GM21825 (cell line): Measurements from ENCODE around the gene SLC15A1.

Source experiments
- ATAC-seq: cut with Tn5 transposase; IDR thresholded peaks from one replicate; pipeline ENCODE4 v1.9.1; 2021; ENCODE audit warnings: mild to moderate bottlenecking, moderate library complexity; ENCODE audit not compliant: unreplicated experiment

SLC15A1 gene

GRCh38 chr13:98752467-98753290 is at the start of gene SLC15A1:
Gene SLC15A1, minus strand, starts transcription at chr13:98752672. Its CDS starts 74 bp downstream, at chr13:98752598.
- ATAC-seq, result no peak

DNA sequence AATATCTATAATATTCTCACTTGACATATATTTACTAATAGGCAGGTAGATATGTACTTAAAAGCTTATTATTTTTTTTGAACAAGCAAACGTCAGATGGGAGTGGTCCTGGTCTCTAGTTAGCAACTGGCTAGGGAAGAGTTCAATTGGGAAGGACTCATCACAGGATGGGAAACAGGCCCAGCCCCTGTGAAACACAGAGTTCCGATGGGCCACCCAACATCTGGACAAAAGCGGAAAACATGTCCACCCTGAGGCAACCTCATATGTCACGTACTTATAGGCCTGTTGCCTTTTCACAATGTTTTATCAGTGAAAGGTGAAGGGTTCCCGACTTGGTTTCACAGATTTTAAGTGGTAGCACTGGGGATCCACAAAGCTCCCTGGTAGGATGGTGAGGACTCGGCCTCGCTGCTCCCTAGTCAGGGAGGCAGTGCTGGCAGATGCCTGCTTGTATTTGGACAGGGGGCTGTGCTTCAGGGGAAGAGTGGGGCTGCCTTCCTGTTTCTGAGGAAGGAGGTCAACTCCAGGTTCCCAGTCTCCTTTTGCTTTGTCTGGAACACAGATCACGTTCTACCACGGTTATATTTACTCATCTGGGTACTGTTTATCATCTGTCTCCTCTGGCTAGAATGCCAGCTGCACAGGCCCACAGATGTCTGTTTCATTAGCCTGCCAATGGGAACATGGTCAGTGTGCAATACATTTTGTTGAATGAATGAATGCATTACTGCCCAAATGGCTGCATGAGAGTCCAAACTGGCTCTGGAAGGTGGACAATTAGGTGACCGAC is 49.4 kb upstream of the SLC15A1 start:
- ATAC-seq, result no peak

DNA sequence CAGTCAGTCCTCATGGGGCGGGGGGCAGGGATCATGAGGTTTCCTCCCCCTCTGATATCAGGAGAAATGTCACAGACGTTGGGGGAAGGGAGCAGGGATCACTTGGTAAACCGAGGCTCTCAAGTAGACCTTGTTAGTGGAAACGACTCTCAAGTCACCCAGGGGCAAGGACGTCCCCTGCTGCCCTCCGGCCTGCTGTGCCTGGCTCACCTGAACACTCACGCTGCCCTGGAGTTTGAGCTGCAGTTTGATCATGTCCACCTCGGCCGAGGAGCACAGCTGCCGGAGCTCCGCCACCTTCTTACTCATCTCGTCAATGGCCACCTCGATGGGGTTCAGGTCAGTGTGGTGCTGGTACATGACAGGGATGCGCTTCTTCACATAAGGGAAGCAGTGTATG is 47.6 kb upstream of the SLC15A1 start:
- no peak for ATAC-seq

- ATAC-seq, result no peak
These were observed 46.6 kb upstream of the SLC15A1 start for GRCh38 chr13:98798849-98799645.

GRCh38 chr13:98797456-98797855 is 45.0 kb upstream of the SLC15A1 start:
- no peak for ATAC-seq

DNA sequence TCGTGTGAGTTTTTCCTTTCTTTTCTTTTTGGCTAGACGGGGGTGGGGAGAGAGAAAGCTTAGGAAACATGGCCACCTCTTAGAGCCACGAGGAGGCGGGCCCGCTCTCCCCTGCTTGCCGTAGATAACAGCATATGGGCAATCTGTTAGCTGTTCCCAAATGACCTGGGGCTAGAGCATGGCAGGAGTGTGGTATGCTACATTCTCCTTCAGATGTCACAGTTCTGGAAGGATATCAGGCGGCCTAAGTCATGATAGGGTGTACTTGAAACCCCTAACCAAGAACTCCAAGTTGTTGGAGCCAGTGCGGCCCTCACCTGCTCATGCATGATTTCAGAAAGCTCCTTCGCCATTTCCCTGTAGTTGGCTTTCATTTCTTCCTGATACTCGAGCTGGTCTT is 44.3 kb upstream of the SLC15A1 start:
- ATAC-seq, result no peak

DNA sequence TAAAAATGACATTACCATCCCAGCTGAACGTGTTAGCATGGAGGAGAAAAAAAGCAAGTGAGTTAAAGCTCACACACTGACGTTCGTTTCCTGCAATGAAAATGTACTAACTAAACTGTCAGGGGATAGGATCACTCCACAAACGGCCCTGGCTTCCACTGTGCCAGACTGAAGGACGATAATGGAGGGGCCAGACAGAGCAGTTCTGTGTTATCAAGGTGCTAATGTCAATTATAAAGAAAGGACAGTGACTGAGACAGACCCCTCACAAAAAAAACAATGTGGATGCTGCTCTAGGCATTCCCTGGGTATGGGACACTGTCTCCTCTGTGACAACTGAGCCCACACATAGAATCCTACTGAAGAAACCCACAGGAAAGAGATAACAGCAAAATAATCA is 43.7 kb upstream of the SLC15A1 start:
- ATAC-seq, result no peak

DNA sequence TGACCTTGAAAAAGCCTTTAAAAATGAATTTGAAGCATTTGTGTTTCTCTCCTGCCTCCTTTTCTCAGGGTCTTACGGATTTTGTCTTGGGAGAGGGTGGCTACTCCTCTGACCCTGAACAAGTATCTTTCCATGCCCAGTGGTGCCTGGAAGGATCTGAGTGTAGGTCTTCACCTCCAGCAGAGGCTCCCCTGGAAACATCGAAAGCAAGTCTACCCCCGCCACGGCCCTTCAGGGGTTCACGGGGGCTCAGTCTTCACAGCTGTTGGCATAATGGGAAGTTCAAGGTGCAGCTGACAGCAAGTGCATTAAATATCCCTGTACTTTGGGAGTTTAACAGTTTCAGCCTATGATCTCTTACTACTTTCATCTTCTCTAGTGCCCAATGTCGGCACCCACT is 42.7 kb upstream of the SLC15A1 start:
- ATAC-seq, result no peak

- ATAC-seq, result no peak
These were observed 42.0 kb upstream of the SLC15A1 start for GRCh38 chr13:98794498-98794897.

DNA sequence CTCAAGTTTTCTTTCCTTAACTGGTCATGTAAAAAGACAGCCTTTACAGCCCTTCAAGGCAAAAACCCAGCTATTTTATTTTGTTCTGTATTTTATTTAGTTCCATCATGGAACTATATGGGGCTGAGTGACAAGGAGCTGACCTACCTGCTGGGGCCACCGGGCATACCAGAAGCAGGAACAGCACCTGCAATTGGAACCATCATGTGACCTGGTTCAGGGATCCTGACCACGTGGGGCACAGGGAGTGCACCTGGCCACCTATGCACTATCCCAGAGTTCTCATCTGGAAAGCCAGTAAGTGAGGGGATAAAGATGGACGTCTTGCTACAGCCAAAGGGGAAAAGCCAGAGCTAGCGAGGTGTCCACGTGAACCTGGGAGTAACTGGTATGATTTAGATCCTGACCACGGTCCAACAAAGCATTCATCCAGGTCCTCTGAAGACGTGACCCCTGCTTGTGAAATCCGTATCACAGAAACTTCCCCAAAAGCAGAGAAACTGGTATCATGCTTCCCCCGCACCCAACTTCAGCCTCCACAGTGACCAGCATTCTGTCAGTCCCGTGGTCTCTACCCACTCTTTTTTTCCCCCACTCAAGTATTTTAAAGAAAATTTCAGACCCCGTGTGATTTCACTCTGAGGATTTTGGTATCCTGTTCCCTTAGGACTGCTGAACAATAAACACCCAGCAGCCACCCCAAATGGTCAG is 40.5 kb upstream of the SLC15A1 start:
- no peak for ATAC-seq

DNA sequence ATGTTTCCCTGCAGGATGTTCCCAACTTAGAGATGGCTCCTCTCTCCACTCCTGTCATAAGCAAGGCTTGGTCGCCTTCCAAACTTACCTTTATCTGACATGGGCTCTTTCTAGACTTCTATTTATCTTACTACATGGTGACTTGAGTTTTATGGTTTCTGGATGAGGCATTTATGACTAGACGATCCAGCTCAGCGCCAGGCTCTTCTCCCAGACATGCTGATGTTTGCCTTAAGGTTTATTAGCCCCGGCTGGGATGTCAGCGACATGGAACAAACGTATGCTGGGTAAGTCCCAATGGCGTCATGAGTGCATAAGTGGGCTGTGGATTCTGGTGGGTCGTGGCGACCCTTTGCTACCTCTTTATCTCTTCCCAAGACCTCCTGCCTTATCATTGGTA is 39.8 kb upstream of the SLC15A1 start:
- ATAC-seq, result no peak

GRCh38 chr13:98791611-98792010 is 39.1 kb upstream of the SLC15A1 start:
- no peak for ATAC-seq

GRCh38 chr13:98787996-98788395 is 35.5 kb upstream of the SLC15A1 start:
- no peak for ATAC-seq

DNA sequence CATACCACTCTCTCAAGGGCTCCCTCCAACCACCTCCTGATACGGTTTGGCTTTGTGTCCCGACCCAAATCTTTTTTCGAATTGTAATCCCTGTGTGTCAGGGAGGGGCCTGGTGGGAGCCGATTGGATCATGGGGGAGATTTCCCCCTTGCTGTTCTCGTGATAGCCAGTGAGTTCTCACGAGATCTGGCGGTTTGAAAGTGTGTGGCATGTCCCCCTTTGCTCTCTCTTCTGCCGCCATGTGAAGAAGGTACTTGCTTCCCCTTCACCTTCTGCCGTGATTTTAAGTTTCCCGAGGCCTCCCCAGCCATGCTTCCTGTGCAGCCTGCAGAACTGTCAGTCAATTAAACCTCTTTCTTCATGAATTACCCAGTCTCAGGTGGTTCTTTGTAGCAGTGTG is 34.7 kb upstream of the SLC15A1 start:
- no peak for ATAC-seq

DNA sequence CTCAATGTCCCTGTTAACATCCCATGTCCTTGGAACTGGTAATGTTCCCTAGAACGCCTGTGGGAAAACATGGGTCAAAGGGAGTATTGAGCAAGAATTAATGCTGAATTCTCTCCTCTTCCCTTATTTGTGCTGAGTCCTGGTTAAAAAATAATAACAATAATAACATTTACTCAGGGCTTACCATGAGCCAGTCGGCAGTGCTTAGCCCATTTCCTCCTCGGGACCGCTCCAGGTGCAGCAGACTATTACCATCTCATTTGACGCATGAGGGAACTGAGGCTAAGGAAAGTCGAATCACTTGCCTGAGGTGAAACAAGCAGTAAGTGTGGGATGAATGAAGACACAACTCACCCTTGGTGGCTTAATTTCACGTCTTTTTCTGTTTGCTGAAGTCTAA is 33.6 kb upstream of the SLC15A1 start:
- no peak for ATAC-seq

DNA sequence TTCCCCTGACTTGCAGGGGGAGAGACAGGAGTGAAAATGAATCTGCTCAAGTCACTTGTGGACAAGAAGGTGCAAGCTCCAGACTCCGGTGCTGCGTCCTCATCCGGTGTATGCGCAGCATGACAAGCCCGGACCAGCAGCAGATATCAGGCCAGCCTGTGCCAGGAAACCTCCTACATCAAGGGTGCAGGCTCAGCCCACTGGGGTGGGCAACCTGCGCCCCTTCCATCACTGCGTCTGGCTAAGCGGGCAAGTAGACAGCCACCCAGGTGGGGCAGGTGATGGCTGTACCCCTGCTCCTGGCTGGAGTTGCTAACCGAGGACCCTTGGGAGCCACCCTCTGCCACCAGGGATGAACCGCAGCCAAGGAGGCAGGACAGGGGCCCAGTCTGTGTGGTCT is 32.9 kb upstream of the SLC15A1 start:
- no peak for ATAC-seq

GRCh38 chr13:98784666-98785065 is 32.2 kb upstream of the SLC15A1 start:
- no peak for ATAC-seq

DNA sequence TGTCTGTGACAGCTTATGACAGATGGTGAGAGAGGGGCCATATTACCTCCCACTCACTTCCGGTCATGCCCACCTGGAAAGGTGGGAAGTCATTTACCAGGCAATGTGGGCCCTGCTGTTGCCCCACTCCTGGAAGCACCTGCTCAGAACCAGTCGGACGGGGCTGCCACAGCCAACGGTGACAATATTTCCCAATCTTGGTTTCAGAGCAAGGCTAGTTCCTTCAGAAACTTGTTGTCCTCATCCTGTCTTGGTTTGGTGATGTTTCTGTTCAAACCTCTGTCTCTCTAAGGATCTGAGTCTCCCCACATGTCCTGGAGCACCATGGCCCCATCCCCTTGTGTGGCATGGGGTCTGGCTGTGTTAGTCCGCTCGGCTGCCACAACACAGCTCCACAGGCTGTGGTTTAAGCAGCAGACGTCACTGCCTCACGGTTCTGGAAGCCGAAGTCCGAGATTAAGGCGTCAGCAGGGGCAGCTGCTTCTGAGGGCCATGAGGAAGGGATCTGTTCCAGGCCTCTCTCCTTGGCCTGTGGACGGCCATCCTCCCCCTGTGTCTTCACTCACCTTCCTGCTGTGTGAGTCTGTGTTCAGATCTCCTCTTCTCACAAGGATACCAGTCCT is 31.5 kb upstream of the SLC15A1 start:
- ATAC-seq, result no peak

- no peak for ATAC-seq
These were observed 30.2 kb upstream of the SLC15A1 start for GRCh38 chr13:98782654-98783053.

GRCh38 chr13:98781905-98782304 is 29.4 kb upstream of the SLC15A1 start:
- ATAC-seq, result no peak
